ENCODE results near the gene STEAP1B. TPM values are rescaled to one million over a fixed set of nuclear protein-coding genes. Genes with fewer than 3 reads are reported as not detected.

The STEAP1B gene
- total and polyA plus RNA-seq, 4 donors: 0.06 to 0.28 (median 0.08) TPM; not detected in 1

DNA sequence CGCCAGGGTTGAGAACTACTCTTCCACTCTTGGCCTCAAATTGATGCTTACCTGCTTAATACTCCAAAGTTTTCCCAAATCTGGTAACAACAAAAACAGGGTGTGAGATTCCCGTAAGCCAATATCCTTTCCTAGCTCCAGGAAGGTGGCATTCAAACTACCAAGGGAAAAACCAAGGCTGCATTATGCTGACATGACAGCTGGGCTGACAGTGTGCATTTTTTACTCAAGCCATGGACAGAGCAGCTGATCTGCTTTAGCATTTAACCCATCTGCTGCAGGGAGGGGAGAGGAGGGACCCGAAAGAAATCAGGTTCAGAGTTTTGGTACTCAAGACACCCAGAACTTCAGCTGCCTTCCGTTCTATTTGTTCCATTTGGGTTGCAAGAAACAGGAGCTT, 93.3 kb downstream of the STEAP1B start:
- Histone ChIP-seq H3K9ac (ENCODE audit: low read depth in 1 of 2, low read length in 2 of 2) (no peak overlapping the region), H3K36me3 (ENCODE audit: control insufficient read depth in 4 of 4, insufficient read depth in 3 of 4, low read depth in 1 of 4, low read length in 3 of 4) (no peaks in the 10 kb centered on the region), H3K4me1 (ENCODE audit: control insufficient read depth in 4 of 4, insufficient read depth in 4 of 4, low read length in 3 of 4) (no peaks in the 10 kb centered on the region), H3K9me3 (ENCODE audit: control insufficient read depth in 4 of 4, low read length in 3 of 4) (no peaks in the 10 kb centered on the region), H3K27me3 (ENCODE audit: control insufficient read depth in 4 of 4, insufficient read depth in 4 of 4, low read length in 3 of 4) (no peaks in the 10 kb centered on the region), H3K27ac (ENCODE audit: low read depth in 1 of 2, low read length in 2 of 2) (no peak overlapping the region), H3K4me3 (ENCODE audit: low read depth in 1 of 3, low read length in 3 of 3) (no peak overlapping the region)
- 98% methylated on average over 4 of the region's 4 CpGs for WGBS
- no peak for DNase-seq (ENCODE audit: low spot score)
- TF ChIP-seq GABPA (IDR thresholded peaks at IDR 0.05 in 1 of 2, conservative IDR thresholded peaks at IDR 0.05 in 1 of 2) (no peak), YY1 (IDR thresholded peaks at IDR 0.05) (no peak), RXRA (IDR thresholded peaks at IDR 0.05) (no peak), FOXA1 (IDR thresholded peaks at IDR 0.05) (no peak)

DNA sequence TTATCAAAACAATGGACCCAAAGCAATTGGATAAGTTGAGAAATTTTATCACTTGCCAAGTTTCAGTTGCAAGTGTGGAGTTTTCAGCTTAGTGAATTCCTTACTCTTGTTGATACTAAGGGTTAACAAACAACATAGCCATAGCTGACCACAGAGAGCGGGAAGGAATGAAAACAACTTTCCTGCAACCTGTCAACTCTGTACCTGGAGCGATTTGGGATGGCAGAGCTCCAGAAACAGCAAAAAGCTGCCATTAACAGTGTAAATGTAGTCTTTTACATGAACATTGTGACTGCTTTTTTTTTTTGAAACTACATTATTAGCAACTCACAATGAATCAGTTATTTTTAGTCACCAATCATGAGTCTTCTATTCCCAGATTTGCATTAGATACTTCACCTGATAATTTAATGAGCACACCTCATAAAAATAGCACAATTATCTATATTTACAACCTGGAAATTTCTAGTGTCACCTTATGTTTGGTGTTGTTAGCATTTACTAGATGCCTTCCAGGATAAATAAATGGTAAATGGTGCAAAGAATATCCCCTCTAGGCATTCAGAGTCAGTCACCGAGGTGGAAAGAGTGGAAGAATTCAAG, 95.5 kb downstream of the STEAP1B start:
- H3K9ac ChIP-seq (ENCODE audit: low read depth in 1 of 2, low read length in 2 of 2): no peak overlapping the region
- no peaks in the 10 kb centered on the region for H3K27me3 ChIP-seq (ENCODE audit: control insufficient read depth in 4 of 4, insufficient read depth in 4 of 4, low read length in 3 of 4)
- H3K4me1 ChIP-seq (ENCODE audit: control insufficient read depth in 4 of 4, insufficient read depth in 4 of 4, low read length in 3 of 4): no peaks in the 10 kb centered on the region
- WGBS: 80% methylated on average over 3 of the region's 3 CpGs
- no peaks in the 10 kb centered on the region for H3K9me3 ChIP-seq (ENCODE audit: control insufficient read depth in 4 of 4, low read length in 3 of 4)
- no peak overlapping the region for H3K27ac ChIP-seq (ENCODE audit: low read depth in 1 of 2, low read length in 2 of 2)
- DNase-seq (ENCODE audit: low spot score): no peak
- H3K4me3 ChIP-seq (ENCODE audit: low read depth in 1 of 3, low read length in 3 of 3): no peak overlapping the region
- no peaks in the 10 kb centered on the region for H3K36me3 ChIP-seq (ENCODE audit: control insufficient read depth in 4 of 4, insufficient read depth in 3 of 4, low read depth in 1 of 4, low read length in 3 of 4)
- TF ChIP-seq NR2F2 (IDR thresholded peaks at IDR 0.05): no peak
- TF ChIP-seq TAF1 (conservative IDR thresholded peaks at IDR 0.05): no peak
- TF ChIP-seq, protein P1, sequence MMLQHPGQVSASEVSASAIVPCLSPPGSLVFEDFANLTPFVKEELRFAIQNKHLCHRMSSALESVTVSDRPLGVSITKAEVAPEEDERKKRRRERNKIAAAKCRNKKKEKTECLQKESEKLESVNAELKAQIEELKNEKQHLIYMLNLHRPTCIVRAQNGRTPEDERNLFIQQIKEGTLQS (IDR thresholded peaks at IDR 0.05): no peak
- no peak for TF ChIP-seq HNF4A (conservative IDR thresholded peaks at IDR 0.05)
- TF ChIP-seq, protein P2, sequence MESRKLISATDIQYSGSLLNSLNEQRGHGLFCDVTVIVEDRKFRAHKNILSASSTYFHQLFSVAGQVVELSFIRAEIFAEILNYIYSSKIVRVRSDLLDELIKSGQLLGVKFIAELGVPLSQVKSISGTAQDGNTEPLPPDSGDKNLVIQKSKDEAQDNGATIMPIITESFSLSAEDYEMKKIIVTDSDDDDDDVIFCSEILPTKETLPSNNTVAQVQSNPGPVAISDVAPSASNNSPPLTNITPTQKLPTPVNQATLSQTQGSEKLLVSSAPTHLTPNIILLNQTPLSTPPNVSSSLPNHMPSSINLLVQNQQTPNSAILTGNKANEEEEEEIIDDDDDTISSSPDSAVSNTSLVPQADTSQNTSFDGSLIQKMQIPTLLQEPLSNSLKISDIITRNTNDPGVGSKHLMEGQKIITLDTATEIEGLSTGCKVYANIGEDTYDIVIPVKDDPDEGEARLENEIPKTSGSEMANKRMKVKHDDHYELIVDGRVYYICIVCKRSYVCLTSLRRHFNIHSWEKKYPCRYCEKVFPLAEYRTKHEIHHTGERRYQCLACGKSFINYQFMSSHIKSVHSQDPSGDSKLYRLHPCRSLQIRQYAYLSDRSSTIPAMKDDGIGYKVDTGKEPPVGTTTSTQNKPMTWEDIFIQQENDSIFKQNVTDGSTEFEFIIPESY (IDR thresholded peaks at IDR 0.05): no peak
- TF ChIP-seq HNF4G (IDR thresholded peaks at IDR 0.05): no peak
- no peak for TF ChIP-seq EGR1 (IDR thresholded peaks at IDR 0.05; ENCODE audit: low read depth in 2 of 2)
- TF ChIP-seq, protein P3, sequence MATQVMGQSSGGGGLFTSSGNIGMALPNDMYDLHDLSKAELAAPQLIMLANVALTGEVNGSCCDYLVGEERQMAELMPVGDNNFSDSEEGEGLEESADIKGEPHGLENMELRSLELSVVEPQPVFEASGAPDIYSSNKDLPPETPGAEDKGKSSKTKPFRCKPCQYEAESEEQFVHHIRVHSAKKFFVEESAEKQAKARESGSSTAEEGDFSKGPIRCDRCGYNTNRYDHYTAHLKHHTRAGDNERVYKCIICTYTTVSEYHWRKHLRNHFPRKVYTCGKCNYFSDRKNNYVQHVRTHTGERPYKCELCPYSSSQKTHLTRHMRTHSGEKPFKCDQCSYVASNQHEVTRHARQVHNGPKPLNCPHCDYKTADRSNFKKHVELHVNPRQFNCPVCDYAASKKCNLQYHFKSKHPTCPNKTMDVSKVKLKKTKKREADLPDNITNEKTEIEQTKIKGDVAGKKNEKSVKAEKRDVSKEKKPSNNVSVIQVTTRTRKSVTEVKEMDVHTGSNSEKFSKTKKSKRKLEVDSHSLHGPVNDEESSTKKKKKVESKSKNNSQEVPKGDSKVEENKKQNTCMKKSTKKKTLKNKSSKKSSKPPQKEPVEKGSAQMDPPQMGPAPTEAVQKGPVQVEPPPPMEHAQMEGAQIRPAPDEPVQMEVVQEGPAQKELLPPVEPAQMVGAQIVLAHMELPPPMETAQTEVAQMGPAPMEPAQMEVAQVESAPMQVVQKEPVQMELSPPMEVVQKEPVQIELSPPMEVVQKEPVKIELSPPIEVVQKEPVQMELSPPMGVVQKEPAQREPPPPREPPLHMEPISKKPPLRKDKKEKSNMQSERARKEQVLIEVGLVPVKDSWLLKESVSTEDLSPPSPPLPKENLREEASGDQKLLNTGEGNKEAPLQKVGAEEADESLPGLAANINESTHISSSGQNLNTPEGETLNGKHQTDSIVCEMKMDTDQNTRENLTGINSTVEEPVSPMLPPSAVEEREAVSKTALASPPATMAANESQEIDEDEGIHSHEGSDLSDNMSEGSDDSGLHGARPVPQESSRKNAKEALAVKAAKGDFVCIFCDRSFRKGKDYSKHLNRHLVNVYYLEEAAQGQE (IDR thresholded peaks at IDR 0.05): no peak
- TF ChIP-seq RAD21 (IDR thresholded peaks at IDR 0.05): no peak
- TF ChIP-seq, protein P4, sequence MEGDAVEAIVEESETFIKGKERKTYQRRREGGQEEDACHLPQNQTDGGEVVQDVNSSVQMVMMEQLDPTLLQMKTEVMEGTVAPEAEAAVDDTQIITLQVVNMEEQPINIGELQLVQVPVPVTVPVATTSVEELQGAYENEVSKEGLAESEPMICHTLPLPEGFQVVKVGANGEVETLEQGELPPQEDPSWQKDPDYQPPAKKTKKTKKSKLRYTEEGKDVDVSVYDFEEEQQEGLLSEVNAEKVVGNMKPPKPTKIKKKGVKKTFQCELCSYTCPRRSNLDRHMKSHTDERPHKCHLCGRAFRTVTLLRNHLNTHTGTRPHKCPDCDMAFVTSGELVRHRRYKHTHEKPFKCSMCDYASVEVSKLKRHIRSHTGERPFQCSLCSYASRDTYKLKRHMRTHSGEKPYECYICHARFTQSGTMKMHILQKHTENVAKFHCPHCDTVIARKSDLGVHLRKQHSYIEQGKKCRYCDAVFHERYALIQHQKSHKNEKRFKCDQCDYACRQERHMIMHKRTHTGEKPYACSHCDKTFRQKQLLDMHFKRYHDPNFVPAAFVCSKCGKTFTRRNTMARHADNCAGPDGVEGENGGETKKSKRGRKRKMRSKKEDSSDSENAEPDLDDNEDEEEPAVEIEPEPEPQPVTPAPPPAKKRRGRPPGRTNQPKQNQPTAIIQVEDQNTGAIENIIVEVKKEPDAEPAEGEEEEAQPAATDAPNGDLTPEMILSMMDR (IDR thresholded peaks at IDR 0.05; ENCODE audit: low read depth, low read length, missing input control): no peak
- TF ChIP-seq, protein P5, sequence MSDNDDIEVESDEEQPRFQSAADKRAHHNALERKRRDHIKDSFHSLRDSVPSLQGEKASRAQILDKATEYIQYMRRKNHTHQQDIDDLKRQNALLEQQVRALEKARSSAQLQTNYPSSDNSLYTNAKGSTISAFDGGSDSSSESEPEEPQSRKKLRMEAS (IDR thresholded peaks at IDR 0.05): no peak
- no peak for TF ChIP-seq FOXA1 (IDR thresholded peaks at IDR 0.05)
- TF ChIP-seq JUND (IDR thresholded peaks at IDR 0.05): no peak

Measured in liver (tissue), 9 donors.